ENCODE results near the gene REC8. TPM values are rescaled to one million over a fixed set of nuclear protein-coding genes. Genes with fewer than 3 reads are reported as not detected.

REC8 gene
- total RNA-seq, 1 experiment from 2014 or later = 6.1 TPM

- CTCF ChIA-PET = interaction anchor here (0.5 to 10.3 kb wide), 12 partner anchors 9 to 1083 kb away, joined by 3 to 141 read pairs (median 4); partner anchors contain the start of genes DCAF11, IRF9, NRL and PCK2
- Mint-ChIP-seq H3K27ac (ENCODE audit: low read depth, unreplicated experiment) (peak within 1 kb of the TSS; percentile 61), H3K4me1 (ENCODE audit: insufficient read depth, unreplicated experiment) (peaks cover 5% of the 10 kb centered on the region), H3K9me3 (ENCODE audit: unreplicated experiment) (no peaks in the 10 kb centered on the region), H3K27me3 (ENCODE audit: insufficient read depth, unreplicated experiment) (no peaks in the 10 kb centered on the region), H3K4me3 (ENCODE audit: unreplicated experiment) (peak within 1 kb of the TSS; percentile 98), H3K36me3 (ENCODE audit: insufficient read depth, unreplicated experiment) (peaks cover 34% of the 10 kb centered on the region)
- TF ChIP-seq CTCF (IDR thresholded peaks at IDR 0.05; ENCODE audit: unreplicated experiment) = no peak
- no TSS peak for BruUV-seq (replicated peaks)
- peak; percentile 98 for DNase-seq (ENCODE audit: unreplicated experiment)
- POLR2A ChIA-PET = interaction anchor here (0.5 to 5.7 kb wide), 26 partner anchors 9 to 1052 kb away, joined by 3 to 114 read pairs (median 4); partner anchors contain the start of genes ACIN1, BCL2L2, CHMP4A and DCAF11
- intact Hi-C loops (cut with micrococcal nuclease) = loop anchor here (2.0 kb wide), 4 partner anchors 14 to 132 kb away; partner anchors contain the start of genes DCAF11, IRF9, NRL and PCK2
These were observed 25.4 kb upstream of the REC8 start, which contains the start of gene PSME2 for GRCh38 chr14:24146453-24146977. TSS of gene PSME2 (minus strand) at chr14:24146610. CDS start at chr14:24146581, 29 bp downstream.

GRCh38 chr14:24146978-24147760, 24.7 kb upstream of the REC8 start, which contains the start of gene RNF31:
TSS of gene RNF31 (plus strand) at chr14:24147498. CDS start at chr14:24147699, 201 bp downstream.
- POLR2A ChIA-PET = interaction anchor here (0.6 to 5.7 kb wide), 22 partner anchors 9 to 1053 kb away, joined by 3 to 114 read pairs (median 8); partner anchors contain the start of genes ACIN1, BCL2L2, CHMP4A and DCAF11
- Mint-ChIP-seq H3K27ac (ENCODE audit: low read depth, unreplicated experiment) (peak within 1 kb of the TSS; percentile 61), H3K4me1 (ENCODE audit: insufficient read depth, unreplicated experiment) (peaks cover under 1% of the 10 kb centered on the region), H3K36me3 (ENCODE audit: insufficient read depth, unreplicated experiment) (peaks cover 41% of the 10 kb centered on the region), H3K27me3 (ENCODE audit: insufficient read depth, unreplicated experiment) (no peaks in the 10 kb centered on the region), H3K9me3 (ENCODE audit: unreplicated experiment) (no peaks in the 10 kb centered on the region), H3K4me3 (ENCODE audit: unreplicated experiment) (peak within 1 kb of the TSS; percentile 98)
- DNase-seq (ENCODE audit: unreplicated experiment) = peak; percentile 99
- CTCF ChIA-PET = interaction anchor here (0.6 to 10.3 kb wide), 9 partner anchors 10 to 1083 kb away, joined by 3 to 141 read pairs (median 4); partner anchors contain the start of genes DCAF11, IRF9 and NRL
- BruUV-seq (replicated peaks) = no TSS peak
- TF ChIP-seq CTCF (IDR thresholded peaks at IDR 0.05; ENCODE audit: unreplicated experiment) = no peak
- intact Hi-C loops (cut with micrococcal nuclease) = loop anchor here (2.0 kb wide), 4 partner anchors 14 to 132 kb away; partner anchors contain the start of genes DCAF11, IRF9, NRL and PCK2

- intact Hi-C loops (cut with micrococcal nuclease) = loop anchor here (2.0 kb wide), 4 partner anchors 13 to 133 kb away; partner anchors contain the start of genes DCAF11, IRF9, NRL and PCK2
- POLR2A ChIA-PET = interaction anchor here (0.7 to 5.7 kb wide), 15 partner anchors 8 to 124 kb away, joined by 3 to 114 read pairs (median 13); partner anchors contain the start of genes CHMP4A, DCAF11, IPO4 and IRF9
- Mint-ChIP-seq H3K27ac (ENCODE audit: low read depth, unreplicated experiment) (no peak overlapping the region), H3K36me3 (ENCODE audit: insufficient read depth, unreplicated experiment) (peaks cover 48% of the 10 kb centered on the region), H3K4me1 (ENCODE audit: insufficient read depth, unreplicated experiment) (no peaks in the 10 kb centered on the region), H3K27me3 (ENCODE audit: insufficient read depth, unreplicated experiment) (no peaks in the 10 kb centered on the region), H3K4me3 (ENCODE audit: unreplicated experiment) (peak overlapping the region; percentile 98), H3K9me3 (ENCODE audit: unreplicated experiment) (no peaks in the 10 kb centered on the region)
- CTCF ChIA-PET = interaction anchor here (0.6 to 10.3 kb wide), 6 partner anchors 10 to 560 kb away, joined by 3 to 141 read pairs (median 4); partner anchors contain the start of gene IRF9
- TSS peak; percentile 56 for BruUV-seq (replicated peaks)
- no peak for TF ChIP-seq CTCF (IDR thresholded peaks at IDR 0.05; ENCODE audit: unreplicated experiment)
- DNase-seq (ENCODE audit: unreplicated experiment) = no peak
These were observed 24.0 kb upstream of the REC8 start for GRCh38 chr14:24147761-24148428.
